ENCODE results near the gene BLVRA. TPM values are rescaled to one million over a fixed set of nuclear protein-coding genes. Genes with fewer than 3 reads are reported as not detected.
"Not testable (repeated sequence)": the region's sequence is repeated elsewhere in the genome, so short reads cannot be mapped to it uniquely, and the experiment has no call there.

The BLVRA gene
- polyA plus RNA-seq, 1 donor (not counting 4 experiments of a cell fraction or from before 2014, with no cell fraction given), result 49.6 TPM

DNA sequence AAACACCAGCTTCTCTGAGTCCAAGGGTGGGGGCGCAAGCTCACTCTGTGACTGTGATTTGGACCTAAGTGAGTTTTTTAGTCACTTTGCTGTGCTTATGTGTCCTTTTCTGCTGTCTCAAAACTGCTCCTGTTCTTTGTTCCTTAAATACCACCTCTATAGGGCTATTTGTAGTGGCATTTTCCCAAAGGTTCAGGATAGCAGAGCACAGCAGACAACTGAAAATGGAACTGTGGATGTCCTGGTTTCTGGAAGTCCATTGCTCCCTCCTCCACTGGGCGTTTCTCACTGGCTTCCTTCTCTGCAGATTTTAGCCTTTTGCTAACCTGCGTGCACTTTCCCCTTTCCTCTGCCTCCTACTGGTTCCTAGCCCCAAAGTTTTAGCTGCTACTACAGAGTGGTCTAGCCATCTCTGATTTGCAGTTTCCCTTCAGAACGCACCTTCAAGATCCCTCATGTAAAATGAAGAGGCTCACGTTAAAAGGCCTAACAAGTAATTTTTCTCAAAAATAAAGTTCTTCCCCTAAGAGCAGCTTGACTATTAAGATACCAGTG lies 25.6 kb downstream of the BLVRA start:
- no peak for DNase-seq (ENCODE audit: low read depth, low spot score)
- Histone ChIP-seq H3K27me3 (ENCODE audit: control insufficient read depth, extremely low read depth, insufficient read depth, low read length) (no peaks in the 10 kb centered on the region), H3K79me2 (ENCODE audit: control insufficient read depth, insufficient read depth, low read length) (no peaks in the 10 kb centered on the region), H3K4me2 (ENCODE audit: control insufficient read depth, extremely low read depth, insufficient read depth, low read depth, low read length) (no peak overlapping the region), H4K20me1 (ENCODE audit: control insufficient read depth, extremely low read depth, insufficient read depth, low read length) (no peaks in the 10 kb centered on the region), H3K9me1 (ENCODE audit: control insufficient read depth, extremely low read depth, insufficient read depth, low read length) (no peaks in the 10 kb centered on the region), H3K9me3 (ENCODE audit: control insufficient read depth, low read depth, low read length) (no peaks in the 10 kb centered on the region), H3K27ac (ENCODE audit: control insufficient read depth, insufficient read depth, low read length) (no peak overlapping the region), H2AFZ (ENCODE audit: control insufficient read depth, low read length) (no peak overlapping the region), H3K9ac (ENCODE audit: control insufficient read depth, extremely low read depth, insufficient read depth, low read length) (no peak overlapping the region), H3K36me3 (ENCODE audit: control insufficient read depth in 2 of 2, extremely low read depth in 1 of 2, insufficient read depth in 2 of 2, low read length in 2 of 2) (peaks cover 8 to 11% of the 10 kb centered on the region in 2 experiments), H3K4me1 (ENCODE audit: control insufficient read depth, extremely low read depth, insufficient read depth, low read length) (peaks cover 17% of the 10 kb centered on the region), H3K4me3 (ENCODE audit: control insufficient read depth in 2 of 3, extremely low read depth in 1 of 3, insufficient read depth in 2 of 3, low read depth in 1 of 3, low read length in 3 of 3) (no peak overlapping the region)
- no peak for FAIRE-seq
- dilution Hi-C loops (cut with MboI; ENCODE audit: extremely low pct_ligation_motif_present, low sequenced_read_pairs), result no loop called here
- no peak for TF ChIP-seq CTCF (optimal IDR thresholded peaks at IDR 0.05 in 1 of 3, IDR thresholded peaks at IDR 0.05 in 1 of 3, conservative IDR thresholded peaks at IDR 0.05 in 1 of 3; ENCODE audit: extremely low read depth in 1 of 3, insufficient read depth in 2 of 3, low read length in 3 of 3)
- no peak for TF ChIP-seq EZH2 (IDR thresholded peaks at IDR 0.05; ENCODE audit: low read length)

- H2AFZ ChIP-seq (ENCODE audit: control insufficient read depth, low read length); H3K9me1 ChIP-seq (ENCODE audit: control insufficient read depth, extremely low read depth, insufficient read depth, low read length); H3K9ac ChIP-seq (ENCODE audit: control insufficient read depth, extremely low read depth, insufficient read depth, low read length); H3K27me3 ChIP-seq (ENCODE audit: control insufficient read depth, extremely low read depth, insufficient read depth, low read length); H3K4me3 ChIP-seq (ENCODE audit: control insufficient read depth in 2 of 3, extremely low read depth in 1 of 3, insufficient read depth in 2 of 3, low read depth in 1 of 3, low read length in 3 of 3); H3K27ac ChIP-seq (ENCODE audit: control insufficient read depth, insufficient read depth, low read length); H3K4me2 ChIP-seq (ENCODE audit: control insufficient read depth, extremely low read depth, insufficient read depth, low read depth, low read length); FAIRE-seq; H4K20me1 ChIP-seq (ENCODE audit: control insufficient read depth, extremely low read depth, insufficient read depth, low read length); H3K79me2 ChIP-seq (ENCODE audit: control insufficient read depth, insufficient read depth, low read length); H3K9me3 ChIP-seq (ENCODE audit: control insufficient read depth, low read depth, low read length); DNase-seq (ENCODE audit: low read depth, low spot score); dilution Hi-C loops (cut with MboI; ENCODE audit: extremely low pct_ligation_motif_present, low sequenced_read_pairs): not testable (repeated sequence)
- peaks cover 10 to 11% of the 10 kb centered on the region in 2 experiments for H3K36me3 ChIP-seq (ENCODE audit: control insufficient read depth in 2 of 2, extremely low read depth in 1 of 2, insufficient read depth in 2 of 2, low read length in 2 of 2)
- H3K4me1 ChIP-seq (ENCODE audit: control insufficient read depth, extremely low read depth, insufficient read depth, low read length), result peaks cover 12% of the 10 kb centered on the region
Measured at GRCh38 chr7:43784585-43785087, 26.2 kb downstream of the BLVRA start.

- dilution Hi-C loops (cut with MboI; ENCODE audit: extremely low pct_ligation_motif_present, low sequenced_read_pairs), result no loop called here
- H3K4me2 ChIP-seq (ENCODE audit: control insufficient read depth, extremely low read depth, insufficient read depth, low read depth, low read length), result no peak overlapping the region
Measured at GRCh38 chr7:43785420-43785819, 26.9 kb downstream of the BLVRA start.

More at GRCh38 chr7:43785420-43785819, 26.9 kb downstream of the BLVRA start:
- Histone ChIP-seq H3K4me1 (ENCODE audit: control insufficient read depth, extremely low read depth, insufficient read depth, low read length) (peaks cover 11% of the 10 kb centered on the region), H3K27ac (ENCODE audit: control insufficient read depth, insufficient read depth, low read length) (no peak overlapping the region), H3K9me3 (ENCODE audit: control insufficient read depth, low read depth, low read length) (no peaks in the 10 kb centered on the region), H2AFZ (ENCODE audit: control insufficient read depth, low read length) (no peak overlapping the region), H3K79me2 (ENCODE audit: control insufficient read depth, insufficient read depth, low read length) (no peaks in the 10 kb centered on the region), H3K9ac (ENCODE audit: control insufficient read depth, extremely low read depth, insufficient read depth, low read length) (no peak overlapping the region), H3K36me3 (ENCODE audit: control insufficient read depth in 2 of 2, extremely low read depth in 1 of 2, insufficient read depth in 2 of 2, low read length in 2 of 2) (peaks cover 5 to 8% of the 10 kb centered on the region in 2 experiments), H3K9me1 (ENCODE audit: control insufficient read depth, extremely low read depth, insufficient read depth, low read length) (no peaks in the 10 kb centered on the region), H3K4me3 (ENCODE audit: control insufficient read depth in 2 of 3, extremely low read depth in 1 of 3, insufficient read depth in 2 of 3, low read depth in 1 of 3, low read length in 3 of 3) (no peak overlapping the region), H3K27me3 (ENCODE audit: control insufficient read depth, extremely low read depth, insufficient read depth, low read length) (no peaks in the 10 kb centered on the region), H4K20me1 (ENCODE audit: control insufficient read depth, extremely low read depth, insufficient read depth, low read length) (no peaks in the 10 kb centered on the region)
- FAIRE-seq, result peak; percentile 26
- no peak for TF ChIP-seq CTCF (optimal IDR thresholded peaks at IDR 0.05 in 1 of 3, IDR thresholded peaks at IDR 0.05 in 1 of 3, conservative IDR thresholded peaks at IDR 0.05 in 1 of 3; ENCODE audit: extremely low read depth in 1 of 3, insufficient read depth in 2 of 3, low read length in 3 of 3)
- no peak for TF ChIP-seq EZH2 (IDR thresholded peaks at IDR 0.05; ENCODE audit: low read length)
- DNase-seq (ENCODE audit: low read depth, low spot score), result no peak
